GM18520 (cell line): ENCODE measurements around the gene GUSB.

ENCODE experiments used
- ATAC-seq: cut with Tn5 transposase; IDR thresholded peaks from one replicate; pipeline ENCODE4 v1.9.1; 2021; ENCODE audit not compliant: unreplicated experiment

Gene GUSB

DNA sequence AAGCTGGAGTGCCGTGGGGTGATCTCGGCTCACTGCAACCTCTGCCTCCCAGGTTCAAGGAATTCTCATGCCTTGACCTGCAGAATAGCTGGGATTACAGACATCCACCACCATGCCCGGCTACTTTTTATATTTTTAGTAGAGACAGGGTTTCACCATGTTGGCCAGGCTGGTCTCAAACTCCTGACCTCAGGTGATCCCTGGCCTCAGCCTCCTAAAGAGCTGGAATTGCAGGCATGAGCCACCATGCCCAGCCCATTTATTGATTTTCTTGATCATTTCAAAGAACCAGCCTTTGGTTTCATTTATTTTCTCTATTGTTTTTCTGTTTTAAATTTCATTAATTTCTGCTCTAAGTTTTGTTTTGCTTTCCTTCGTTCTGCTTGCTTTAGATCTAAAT is 50.3 kb downstream of the GUSB start:
- no peak for ATAC-seq

DNA sequence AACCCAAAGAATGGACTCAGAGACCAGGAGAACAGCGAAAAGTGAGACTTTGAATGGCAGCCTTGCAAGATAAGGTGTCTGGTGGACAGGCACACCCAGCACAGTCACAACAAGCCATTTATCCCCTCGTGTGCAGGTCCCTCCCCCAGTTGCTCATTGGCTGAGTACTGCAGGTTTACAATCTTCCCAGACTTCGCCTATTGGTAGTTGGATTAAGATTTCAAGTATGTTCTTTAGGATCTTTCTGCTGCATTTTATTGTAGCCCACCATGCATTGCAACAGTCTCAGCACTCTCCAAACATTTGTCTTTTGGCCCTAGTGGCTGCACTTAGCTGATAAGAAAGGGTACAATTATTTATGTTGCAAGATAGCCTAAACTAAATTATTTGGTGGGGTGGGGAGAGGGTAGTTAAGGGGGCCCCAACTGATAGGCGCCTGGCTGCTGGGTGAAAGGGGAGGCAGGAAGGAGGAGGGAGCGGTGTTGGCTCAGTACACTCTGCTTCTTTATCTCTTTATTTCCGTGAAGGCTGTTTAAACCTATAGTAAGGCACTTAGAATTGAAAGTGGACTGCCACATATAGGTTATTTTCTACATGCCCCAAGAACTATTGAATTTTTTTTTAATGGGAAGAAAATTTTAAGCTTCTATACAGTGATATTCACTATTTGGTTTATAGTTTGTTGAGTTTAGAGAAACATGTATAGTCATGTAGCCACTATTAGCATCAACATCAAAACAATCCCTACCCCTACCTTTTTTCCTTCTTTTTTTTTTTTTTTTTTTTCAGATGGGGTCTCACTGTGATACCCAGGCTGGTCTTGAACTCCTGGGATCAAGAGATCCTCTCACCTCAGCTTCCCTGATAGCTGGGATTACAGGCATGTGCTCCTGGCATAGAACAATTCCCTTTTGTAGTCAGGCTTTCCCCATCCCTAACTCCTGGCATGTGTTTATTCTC is 54.2 kb downstream of the GUSB start:
- no peak for ATAC-seq

DNA sequence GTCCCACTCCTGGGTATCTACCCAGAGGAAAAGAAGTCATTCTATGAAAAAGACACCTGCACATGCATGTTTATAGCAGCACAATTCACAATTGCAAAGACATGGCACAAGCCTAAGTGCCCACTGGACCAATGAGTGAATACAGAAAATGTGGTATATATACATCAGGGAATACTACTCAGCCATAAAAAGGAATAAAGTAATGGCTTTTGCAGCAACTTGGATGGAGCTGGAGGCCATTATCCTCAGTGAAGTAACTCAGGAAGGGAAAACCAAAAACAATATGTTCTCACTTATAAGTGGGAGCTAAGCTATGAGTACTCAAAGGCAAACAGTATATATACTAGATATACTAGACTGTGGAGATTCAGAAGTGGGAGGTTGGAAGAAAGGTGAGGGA is 55.4 kb downstream of the GUSB start:
- no peak for ATAC-seq

DNA sequence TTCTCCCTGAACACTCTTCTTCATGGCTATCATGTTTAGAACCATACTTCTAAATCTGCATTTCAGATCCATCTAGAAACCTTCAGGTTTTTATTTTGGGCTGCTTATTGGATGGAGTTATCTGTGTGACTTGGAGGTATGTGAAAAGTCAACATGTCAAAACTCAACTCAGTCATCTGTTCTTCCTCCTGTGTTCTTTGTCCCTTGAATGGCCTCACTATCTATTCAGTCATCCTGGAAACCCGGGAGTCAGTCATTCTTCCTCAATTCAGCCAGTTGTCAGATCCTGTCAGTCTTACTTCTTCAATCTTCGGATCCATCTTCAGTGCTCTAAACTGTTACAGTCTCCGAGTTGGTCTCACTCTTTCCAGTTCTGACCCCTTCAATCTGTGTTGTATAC is 57.0 kb downstream of the GUSB start:
- no peak for ATAC-seq

DNA sequence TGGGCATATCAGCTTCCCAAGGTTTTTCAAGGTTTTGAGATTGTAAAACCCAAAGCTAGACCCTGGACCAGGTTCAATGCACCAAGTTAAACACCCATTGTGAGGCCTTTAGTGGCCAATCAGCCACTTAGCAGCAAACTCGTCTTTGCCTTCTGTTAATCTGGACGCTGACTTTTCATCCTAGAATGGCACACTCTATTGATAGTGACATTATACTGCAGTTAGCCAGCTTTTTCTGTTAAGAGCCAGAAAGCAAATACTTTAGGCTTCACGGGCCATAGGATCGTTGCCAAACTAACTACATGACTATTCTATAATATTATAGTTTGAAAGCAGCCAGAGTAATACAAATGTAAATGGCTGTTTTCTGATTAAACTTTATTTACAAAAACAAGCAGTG is 57.8 kb downstream of the GUSB start:
- ATAC-seq, result no peak

DNA sequence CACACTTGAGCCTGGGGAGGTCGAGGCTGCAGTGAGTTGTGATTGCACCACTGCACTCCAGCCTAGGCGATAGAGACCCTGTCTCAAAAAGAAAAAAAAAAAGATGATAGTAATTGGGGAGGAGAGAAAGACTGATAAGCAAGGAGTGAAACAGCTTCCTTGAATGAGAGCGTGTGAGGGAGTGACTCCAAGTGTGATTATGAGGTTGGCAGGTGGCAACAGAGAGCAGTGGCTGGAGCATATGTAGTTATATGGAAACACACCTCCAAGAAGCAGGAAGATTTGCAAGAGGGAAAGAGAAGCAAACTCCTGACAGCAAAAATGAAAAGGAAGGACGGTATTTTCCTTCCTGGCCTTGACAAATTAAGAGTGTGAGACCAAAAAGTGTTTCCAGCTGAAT is 58.7 kb downstream of the GUSB start:
- no peak for ATAC-seq

DNA sequence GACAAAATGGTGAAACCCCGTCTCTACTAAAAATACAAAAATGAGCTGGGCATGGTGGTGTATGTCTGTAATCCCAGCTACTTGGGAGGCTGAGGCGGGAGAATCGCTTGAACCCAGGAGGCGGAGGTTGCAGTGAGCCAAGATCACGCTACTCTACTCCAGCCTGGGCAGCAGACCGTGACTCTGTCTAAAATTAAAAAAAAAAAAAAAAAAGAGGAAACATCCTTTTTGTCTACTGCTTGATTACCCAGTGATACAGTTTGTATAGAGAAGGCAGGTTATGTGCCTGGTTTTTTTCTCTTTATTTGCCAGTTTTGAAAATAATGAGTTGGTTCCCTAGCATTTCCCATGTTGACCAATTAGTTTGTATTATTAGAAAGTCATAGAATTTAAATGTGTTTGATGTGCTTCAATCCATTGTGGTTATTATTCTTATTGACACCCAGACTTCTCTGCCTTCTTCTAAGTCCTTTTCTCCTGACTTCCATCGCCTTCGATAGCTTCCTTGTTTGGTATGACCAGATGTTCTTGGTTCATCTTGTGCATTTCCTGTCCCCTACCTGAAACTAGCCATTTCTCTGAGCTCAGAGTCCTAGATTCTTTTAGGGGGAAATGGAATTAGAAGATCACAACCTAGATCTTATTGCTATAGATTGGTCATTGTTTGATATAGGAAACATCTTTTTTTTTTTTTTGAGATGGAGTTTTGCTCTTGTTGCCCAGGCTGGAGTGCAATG is 65.9 kb downstream of the GUSB start:
- ATAC-seq, result no peak

DNA sequence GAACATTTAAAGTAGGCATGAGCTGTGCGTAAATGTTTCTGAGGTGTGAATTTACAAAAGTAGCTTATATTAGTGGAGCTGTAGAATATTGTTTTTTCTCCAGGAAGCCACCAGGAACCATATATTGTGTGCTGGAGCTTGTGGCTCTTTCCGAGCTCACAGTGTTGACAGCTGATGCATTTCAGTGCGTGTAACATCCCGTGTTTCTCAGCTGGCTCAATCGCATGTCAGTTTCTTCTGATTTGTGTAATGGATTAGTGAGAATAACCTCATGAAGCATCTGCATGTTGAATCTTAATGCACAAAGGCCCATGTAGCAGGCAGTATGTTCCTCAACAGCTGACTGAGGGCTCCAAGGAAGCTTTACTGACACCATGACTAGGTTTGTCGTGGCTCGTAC is 69.8 kb downstream of the GUSB start:
- ATAC-seq, result no peak
